ENCODE results near the gene TMEM9.

Gene TMEM9

GRCh38 chr1:201126463-201126831 is 27.8 kb downstream of the TMEM9 start:
- no peak for DNase-seq

- no peak for DNase-seq
These were observed 28.5 kb downstream of the TMEM9 start for GRCh38 chr1:201125800-201126199.

GRCh38 chr1:201125019-201125418 is 29.3 kb downstream of the TMEM9 start:
- DNase-seq, result no peak

- DNase-seq, result no peak
These were observed 30.4 kb downstream of the TMEM9 start for GRCh38 chr1:201123866-201124265.

- DNase-seq, result no peak
These were observed 31.8 kb downstream of the TMEM9 start for GRCh38 chr1:201122321-201122957.

- DNase-seq, result peak; percentile 27
These were observed 34.8 kb downstream of the TMEM9 start for GRCh38 chr1:201119206-201120197.

- DNase-seq, result no peak
These were observed 38.2 kb downstream of the TMEM9 start for GRCh38 chr1:201116091-201116490.

- DNase-seq, result no peak
These were observed 38.8 kb downstream of the TMEM9 start for GRCh38 chr1:201115390-201115937.

- peak; percentile 68 for DNase-seq
These were observed 39.8 kb downstream of the TMEM9 start for GRCh38 chr1:201114245-201115131.

GRCh38 chr1:201113451-201114244 is 40.6 kb downstream of the TMEM9 start:
- DNase-seq, result no peak

- DNase-seq, result no peak
These were observed 41.3 kb downstream of the TMEM9 start for GRCh38 chr1:201112926-201113325.

- DNase-seq, result no peak
These were observed 42.0 kb downstream of the TMEM9 start, which contains the start of gene CACNA1S for GRCh38 chr1:201112173-201112731. Gene CACNA1S, minus strand, starts transcription at chr1:201112426. Its CDS starts 87 bp downstream, at chr1:201112339.

- DNase-seq, result no peak
These were observed 42.6 kb downstream of the TMEM9 start for GRCh38 chr1:201111672-201112071.

- no peak for DNase-seq
These were observed 43.1 kb downstream of the TMEM9 start for GRCh38 chr1:201111156-201111555.

- DNase-seq, result no peak
These were observed 43.7 kb downstream of the TMEM9 start for GRCh38 chr1:201110616-201111015.

- no peak for DNase-seq
These were observed 44.1 kb downstream of the TMEM9 start for GRCh38 chr1:201110138-201110537.

- no peak for DNase-seq
These were observed 44.6 kb downstream of the TMEM9 start for GRCh38 chr1:201109651-201110050.

- DNase-seq, result no peak
These were observed 45.7 kb downstream of the TMEM9 start for GRCh38 chr1:201108614-201109013.

GRCh38 chr1:201105688-201106087 is 48.6 kb downstream of the TMEM9 start:
- no peak for DNase-seq

- DNase-seq, result no peak
These were observed 50.1 kb downstream of the TMEM9 start for GRCh38 chr1:201104141-201104540.

- DNase-seq, result no peak
These were observed 50.6 kb downstream of the TMEM9 start for GRCh38 chr1:201103666-201104065.

Data from CD4-positive, alpha-beta T cell treated with Interleukin-15 for 1 hour (primary cell).